Lower leg skin (tissue), 3 donors: ENCODE data around the gene LMNA.

Experiments used
- CTCF ChIP-seq, 3 donors: fragments of 450-650 bp; IDR thresholded peaks; one replicate each; pipeline ENCODE4 v1.5.1; 2016; ENCODE audit warnings: antibody characterized with exemption in 3 of 3, mild to moderate bottlenecking in 3 of 3, moderate library complexity in 2 of 3
- POLR2A ChIP-seq, 2 donors: fragments of 450-650 bp; IDR thresholded peaks; one replicate each; pipeline ENCODE4 v1.6.1; 2016 to 2017; ENCODE audit warnings: antibody characterized with exemption in 2 of 2, mild to moderate bottlenecking in 1 of 2, moderate library complexity in 1 of 2

DNA sequence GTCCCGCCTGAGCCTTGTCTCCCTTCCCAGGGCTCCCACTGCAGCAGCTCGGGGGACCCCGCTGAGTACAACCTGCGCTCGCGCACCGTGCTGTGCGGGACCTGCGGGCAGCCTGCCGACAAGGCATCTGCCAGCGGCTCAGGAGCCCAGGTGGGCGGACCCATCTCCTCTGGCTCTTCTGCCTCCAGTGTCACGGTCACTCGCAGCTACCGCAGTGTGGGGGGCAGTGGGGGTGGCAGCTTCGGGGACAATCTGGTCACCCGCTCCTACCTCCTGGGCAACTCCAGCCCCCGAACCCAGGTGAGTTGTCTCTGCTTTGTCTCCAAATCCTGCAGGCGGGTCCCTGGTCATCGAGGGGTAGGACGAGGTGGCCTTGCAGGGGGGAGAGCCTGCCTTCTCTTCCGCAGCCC lies 24.0 kb downstream of the LMNA start:
- TF ChIP-seq CTCF (IDR thresholded peaks at IDR 0.05): no peak
- no peak for TF ChIP-seq POLR2A (IDR thresholded peaks at IDR 0.05)
